ENCODE measurements around the gene MFN2.

DNA sequence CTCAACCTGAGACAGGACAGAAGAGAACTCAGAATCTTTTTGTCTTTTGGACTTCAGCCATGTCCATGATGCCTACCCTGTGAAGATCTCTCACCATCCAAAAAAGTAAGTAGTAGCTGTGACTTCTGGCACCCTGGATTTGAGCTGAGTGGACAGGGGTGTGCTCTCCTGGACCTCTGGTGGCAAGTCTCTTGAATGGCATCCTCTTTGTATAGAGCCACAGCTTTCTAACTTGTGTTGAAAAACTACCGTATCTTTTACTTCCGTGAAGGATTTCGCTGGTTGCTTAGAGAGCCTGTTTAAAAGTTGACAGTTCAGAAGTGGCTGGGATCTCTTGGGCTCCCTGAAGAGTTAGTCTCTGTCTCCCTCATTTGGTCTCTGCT lies 1.8 kb downstream of the MFN2 start:
- TF ChIP-seq, protein P1, sequence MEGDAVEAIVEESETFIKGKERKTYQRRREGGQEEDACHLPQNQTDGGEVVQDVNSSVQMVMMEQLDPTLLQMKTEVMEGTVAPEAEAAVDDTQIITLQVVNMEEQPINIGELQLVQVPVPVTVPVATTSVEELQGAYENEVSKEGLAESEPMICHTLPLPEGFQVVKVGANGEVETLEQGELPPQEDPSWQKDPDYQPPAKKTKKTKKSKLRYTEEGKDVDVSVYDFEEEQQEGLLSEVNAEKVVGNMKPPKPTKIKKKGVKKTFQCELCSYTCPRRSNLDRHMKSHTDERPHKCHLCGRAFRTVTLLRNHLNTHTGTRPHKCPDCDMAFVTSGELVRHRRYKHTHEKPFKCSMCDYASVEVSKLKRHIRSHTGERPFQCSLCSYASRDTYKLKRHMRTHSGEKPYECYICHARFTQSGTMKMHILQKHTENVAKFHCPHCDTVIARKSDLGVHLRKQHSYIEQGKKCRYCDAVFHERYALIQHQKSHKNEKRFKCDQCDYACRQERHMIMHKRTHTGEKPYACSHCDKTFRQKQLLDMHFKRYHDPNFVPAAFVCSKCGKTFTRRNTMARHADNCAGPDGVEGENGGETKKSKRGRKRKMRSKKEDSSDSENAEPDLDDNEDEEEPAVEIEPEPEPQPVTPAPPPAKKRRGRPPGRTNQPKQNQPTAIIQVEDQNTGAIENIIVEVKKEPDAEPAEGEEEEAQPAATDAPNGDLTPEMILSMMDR (conservative IDR thresholded peaks at IDR 0.05) = peak; percentile 57; the same call in 1 of the 2 replicates
- TF ChIP-seq EZH2 (IDR thresholded peaks at IDR 0.05; ENCODE audit: low read depth) = no peak
